GM21515 (cell line): Measurements from ENCODE around the gene TPI1.
"Not testable (repeated sequence)": the region's sequence is repeated elsewhere in the genome, so short reads cannot be mapped to it uniquely, and the experiment has no call there.

Experiments used
- ATAC-seq: cut with Tn5 transposase; IDR thresholded peaks from one replicate; pipeline ENCODE4 v1.9.1; 2021; ENCODE audit not compliant: unreplicated experiment

The TPI1 gene

DNA sequence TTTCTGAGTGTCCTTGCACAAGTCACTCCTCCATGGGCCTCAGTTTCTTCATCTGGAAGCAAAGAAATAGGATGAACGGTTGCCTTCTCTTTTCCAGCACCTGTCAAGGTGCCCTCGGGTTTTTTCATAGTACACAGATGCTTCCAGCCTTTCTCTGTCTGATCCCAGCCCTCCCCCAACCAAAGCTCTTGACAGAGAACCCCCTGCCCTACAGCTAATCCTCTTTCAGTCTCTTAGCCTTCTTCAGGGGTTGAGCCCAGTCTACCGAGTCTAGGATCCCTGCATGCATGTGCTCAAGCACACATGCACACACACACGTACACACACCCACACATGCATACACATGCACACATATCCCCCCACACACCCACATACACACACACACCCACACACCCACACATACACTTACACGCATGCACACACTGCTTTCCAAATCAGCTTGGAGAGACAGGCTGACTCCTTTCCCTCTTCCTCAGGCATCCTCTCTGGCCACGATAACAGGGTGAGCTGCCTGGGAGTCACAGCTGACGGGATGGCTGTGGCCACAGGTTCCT is 20.9 kb upstream of the TPI1 start:
- ATAC-seq, result no peak

DNA sequence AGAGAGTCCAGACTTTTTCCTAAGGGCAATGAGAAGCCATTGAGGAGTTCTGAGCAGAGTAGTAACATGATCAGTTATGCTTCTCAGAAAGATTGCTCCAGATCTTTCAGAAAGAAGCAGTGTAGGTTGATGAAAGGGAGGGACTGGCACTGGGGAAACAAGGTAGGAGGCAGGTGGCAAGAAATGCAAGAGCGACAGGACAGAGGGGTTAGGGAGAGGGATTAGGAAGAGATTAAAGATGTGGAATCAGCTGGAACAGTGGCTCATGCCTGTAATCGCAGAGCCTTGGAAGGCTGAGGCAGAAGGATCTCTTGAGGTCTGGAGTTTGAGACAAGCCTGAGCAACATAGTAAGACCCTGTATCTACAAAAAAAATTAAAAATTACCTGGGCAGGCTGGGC is 19.7 kb upstream of the TPI1 start:
- no peak for ATAC-seq

DNA sequence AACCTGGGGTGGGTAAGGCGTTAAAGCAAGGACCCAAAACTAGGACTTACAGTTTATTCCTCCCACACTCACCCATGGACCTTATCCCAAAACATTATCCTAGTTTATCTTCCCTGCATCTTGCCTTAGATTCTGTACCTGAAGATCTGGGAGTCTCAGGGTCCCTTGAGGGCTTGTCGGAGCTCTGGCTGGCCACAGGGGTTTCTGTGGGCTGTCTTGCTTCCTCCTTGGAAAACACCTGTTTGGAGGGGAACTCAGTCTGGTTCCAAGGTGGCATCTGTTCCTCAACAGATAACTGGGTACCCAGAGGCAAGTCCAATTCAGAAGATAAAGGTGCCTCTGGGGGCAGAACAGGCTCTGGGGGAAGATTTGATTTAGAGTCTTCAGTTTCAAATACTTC is 17.9 kb upstream of the TPI1 start:
- no peak for ATAC-seq

DNA sequence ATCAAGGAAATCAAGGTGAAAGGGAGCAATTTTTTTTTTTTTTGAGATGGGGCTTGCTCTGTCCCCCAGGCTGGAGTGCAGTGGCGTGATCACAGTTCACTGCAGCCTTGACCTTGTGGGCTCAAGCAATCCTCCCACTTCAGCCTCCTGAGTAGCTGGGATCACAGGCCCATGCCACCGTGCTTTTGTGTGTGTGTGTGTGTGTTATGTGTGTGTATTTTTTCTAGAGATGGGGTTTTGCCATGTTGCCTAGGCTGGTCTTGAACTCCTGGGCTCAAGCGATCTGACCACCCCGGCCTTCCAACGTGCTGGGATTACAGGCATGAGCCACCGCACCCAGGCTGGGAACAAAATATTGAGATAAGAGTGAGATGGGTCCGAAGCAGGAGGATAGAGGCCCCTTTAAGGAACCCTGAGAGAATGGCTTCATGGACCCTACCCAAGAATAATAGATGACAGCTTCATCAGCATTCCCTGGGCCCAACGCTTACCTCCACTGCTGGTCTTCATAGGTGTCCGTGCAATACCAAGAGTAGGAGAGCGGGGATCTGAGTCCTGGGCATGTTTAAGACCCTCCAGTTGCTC is 17.3 kb upstream of the TPI1 start:
- ATAC-seq, result no peak

DNA sequence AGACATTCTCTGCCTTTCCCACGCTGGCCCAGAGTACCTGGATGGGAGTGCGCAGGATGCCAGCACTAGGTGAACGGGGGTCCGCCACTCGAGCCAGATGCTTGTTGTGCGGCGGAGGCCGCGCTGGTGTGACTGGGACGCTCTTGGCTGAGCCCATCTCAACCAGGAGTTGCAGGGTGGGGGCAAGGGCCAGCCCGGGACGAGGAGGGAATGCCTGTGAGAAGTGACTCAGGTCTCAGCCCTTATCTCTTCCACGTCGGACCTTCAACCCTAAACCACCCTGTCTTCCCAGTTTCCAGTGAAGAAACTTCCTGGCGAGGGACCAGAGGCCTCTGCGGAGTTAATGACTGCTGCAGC is 16.6 kb upstream of the TPI1 start:
- ATAC-seq, result no peak

DNA sequence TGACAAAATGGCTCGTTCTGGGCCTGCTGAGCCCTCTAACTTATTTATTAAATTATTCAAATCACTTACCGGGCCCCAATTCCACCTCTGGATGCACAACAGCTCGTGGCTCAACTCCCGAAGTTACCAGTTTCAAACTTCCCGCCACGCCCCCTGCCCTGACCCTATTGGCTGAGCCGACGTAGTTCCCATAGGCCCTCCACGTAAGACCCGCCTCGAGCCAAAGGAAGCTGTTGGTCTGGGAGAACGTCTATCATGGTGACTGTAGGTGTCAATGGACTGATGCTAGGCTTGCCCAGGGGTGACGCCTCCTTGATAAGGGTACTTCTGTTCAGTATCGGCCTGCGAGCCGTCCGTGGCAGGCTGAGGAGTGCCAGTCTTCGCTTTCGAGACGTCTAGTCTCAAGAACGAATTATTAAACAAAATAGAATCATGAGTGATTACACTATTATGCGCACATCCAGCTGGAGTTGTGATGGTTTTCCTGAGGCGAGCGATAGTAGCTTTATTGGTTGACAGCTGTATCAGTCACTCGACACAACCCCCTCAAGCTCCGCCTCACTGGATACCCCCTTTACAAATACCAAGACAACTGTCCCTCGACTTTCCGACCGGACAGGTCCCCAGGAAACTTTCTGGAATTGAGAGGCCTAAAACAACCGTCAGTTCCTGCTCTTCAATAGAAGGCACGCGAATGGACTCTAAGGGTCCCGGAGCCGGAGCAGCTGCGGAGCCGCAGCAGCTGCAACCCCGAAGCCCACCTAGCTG is 16.0 kb upstream of the TPI1 start, which contains the start of gene CDCA3:
TSS of gene CDCA3 (minus strand) at position 134 of the 768 bp plus-strand sequence. CDS start 334 bp downstream, outside the sequence.
- peak; percentile 55 for ATAC-seq

DNA sequence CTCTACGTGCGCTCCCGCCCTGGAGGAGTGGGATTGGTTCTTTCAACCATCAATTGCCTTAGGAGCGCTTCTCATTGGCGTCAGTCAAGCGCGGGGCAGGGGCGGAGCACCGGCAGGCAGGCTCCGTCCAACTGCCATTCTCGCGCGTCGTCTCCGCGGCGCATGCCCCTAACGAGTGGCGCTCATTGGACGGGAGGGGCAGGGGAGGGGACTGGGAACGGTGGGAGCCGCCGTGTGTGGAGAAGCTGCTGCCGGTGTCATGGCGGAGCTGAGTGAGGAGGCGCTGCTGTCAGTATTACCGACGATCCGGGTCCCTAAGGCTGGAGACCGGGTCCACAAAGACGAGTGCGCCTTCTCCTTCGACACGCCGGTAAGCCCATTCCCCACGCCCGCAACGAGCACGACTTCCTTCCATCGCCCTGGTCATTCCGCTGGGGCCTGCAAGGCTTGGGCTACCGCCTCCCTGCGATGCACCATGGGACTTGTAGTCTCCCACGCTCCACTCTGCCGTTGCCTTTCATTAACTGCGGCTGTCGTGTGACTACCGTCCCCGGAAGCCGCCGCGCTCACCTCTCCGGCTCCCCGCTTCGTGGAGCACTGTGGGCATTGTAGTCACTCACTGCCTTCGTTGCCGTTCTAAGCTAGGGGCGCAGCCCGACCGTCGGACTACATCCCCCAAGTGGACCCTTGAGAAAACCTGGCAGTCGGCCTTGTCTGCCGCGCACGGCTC is 15.2 kb upstream of the TPI1 start, which contains the start of gene USP5:
TSS of gene USP5 (plus strand) at position 230 of the 730 bp plus-strand sequence. CDS start at position 260, 30 bp downstream.
- ATAC-seq, result peak; percentile 71

DNA sequence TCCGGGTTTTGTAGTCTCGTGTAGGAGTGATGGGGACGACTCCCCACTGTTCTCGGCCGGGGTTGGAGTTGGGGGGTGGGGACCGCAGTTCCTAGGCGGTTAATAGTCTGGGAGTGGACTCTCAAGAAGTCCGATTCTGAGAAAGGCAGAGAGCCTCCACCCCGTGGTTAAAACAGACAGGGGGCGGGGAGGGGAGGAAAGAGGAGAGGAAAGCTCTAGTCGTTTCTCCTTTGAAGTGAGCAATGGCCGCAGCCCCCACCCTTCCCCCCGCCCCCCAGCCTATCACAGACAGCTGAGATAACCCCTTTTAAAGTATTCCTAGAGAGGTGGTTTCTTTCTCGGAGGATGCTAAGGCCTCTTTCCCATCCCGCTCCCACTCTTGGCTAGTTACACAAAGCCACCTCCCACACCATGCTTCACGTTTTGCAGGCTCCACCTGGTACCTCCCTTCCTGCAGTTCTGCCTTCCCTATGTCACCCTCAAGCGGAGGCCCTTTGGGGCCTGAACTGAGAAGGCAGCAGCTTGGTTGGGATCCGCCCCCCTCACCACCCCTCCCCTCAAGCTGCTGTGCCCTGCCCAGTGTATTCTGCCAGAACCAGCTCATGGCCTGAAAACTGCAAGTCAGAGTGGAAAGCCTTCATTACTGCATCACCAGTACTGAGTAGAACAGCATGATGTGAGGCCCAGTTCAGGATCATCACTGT is 14.5 kb upstream of the TPI1 start:
- no peak for ATAC-seq

DNA sequence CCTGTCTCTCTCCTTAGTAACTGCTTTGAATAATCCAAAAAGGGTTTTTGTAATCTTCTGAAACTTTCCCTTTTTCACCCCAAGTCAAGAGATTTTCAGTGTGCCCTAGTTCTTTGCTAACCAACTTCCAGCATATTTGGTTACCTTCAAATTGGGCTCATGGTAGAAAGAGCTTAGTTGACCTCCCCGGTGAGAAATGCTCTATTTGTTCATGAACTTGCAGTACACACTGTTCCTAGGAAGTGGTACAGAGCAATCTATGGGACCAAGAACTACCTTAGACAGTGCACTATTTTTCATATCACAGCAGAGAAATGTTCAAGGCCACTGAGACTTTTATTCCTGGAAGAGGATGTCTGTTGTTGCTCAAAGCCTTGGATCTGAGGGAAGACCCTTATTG is 13.7 kb upstream of the TPI1 start:
- ATAC-seq, result no peak

DNA sequence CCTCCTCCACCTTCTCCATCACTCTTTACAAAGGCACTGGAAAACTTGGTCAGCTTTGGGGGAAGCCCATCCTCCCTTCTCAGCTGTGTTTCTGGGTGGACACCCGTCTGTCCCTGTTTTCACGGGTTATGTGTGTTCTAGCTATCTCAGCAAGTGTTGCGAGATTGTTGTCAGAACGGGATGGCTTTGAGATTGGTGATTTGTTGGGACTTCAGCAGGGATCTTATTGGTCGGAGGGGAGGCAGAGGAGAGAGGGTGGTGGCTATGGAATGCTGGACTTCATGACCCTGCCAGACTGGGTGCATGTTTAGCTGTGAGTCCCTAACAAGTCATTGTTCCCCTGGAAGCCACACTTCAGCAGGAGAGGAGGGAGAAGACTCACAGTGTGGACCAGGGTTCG is 13.3 kb upstream of the TPI1 start:
- ATAC-seq, result no peak

DNA sequence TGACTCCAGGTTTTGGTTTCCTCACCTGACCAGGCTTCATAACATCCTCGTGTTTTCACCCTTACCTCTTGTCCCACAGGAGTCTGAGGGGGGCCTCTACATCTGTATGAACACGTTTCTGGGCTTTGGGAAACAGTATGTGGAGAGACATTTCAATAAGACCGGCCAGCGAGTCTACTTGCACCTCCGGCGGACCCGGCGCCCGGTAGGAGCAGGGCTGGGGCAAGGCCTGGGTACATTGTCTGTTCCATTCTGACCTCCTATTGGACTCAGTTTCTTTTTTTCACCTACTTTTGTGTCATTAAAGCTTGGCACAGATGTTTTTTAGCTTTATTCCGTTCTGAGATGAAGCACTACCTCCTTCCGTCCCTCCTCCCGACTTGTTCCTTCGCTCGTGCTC is 12.0 kb upstream of the TPI1 start:
- ATAC-seq, result no peak

DNA sequence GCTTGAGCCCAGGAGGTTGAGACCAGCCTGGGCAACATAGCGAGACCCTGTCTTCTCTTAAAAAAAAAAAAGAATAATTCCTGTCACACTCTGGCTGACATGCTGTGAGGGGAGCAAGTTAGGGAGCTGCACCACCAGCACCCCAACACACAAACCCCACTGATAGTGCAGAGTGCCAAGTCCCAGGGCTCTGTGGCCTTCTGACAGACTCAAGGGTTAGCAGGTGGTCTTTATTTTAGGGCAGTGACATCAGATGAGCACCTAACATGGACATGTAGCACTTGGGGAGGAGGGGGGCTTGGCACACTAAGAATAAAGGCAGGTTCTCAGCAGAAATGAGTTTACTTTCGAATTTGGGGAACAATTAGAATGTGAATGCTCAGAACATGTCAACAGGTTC is 8.5 kb upstream of the TPI1 start:
- ATAC-seq, result no peak

DNA sequence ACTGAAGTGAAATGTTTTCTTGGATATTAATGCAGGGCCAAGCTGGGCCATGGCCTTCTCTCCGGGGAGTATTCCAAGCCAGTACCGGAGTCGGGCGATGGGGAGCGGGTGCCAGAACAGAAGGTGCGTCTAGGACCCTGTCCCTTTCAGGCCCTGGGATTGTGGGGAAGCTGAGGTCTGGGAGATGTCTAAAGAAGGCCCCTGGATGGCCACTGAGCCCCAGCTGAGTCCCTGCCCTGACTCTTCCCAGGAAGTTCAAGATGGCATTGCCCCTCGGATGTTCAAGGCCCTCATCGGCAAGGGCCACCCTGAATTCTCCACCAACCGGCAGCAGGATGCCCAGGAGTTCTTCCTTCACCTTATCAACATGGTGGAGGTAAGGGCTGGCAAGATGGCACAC is 7.2 kb upstream of the TPI1 start:
- no peak for ATAC-seq

DNA sequence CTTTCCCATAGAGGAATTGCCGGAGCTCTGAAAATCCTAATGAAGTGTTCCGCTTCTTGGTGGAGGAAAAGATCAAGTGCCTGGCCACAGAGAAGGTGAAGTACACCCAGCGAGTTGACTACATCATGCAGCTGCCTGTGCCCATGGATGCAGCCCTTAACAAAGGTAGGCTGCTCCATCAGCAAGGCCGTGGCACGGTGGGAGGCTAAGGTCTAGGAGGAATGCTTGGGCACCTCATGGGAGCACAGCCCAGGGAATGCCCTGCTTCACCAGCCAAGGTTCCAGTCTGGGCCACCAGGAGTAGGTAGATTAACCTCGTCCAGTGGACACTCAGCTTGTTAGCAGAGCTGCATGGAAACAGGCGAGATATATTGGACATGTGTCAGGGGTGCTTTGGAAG is 6.4 kb upstream of the TPI1 start:
- ATAC-seq, result no peak

DNA sequence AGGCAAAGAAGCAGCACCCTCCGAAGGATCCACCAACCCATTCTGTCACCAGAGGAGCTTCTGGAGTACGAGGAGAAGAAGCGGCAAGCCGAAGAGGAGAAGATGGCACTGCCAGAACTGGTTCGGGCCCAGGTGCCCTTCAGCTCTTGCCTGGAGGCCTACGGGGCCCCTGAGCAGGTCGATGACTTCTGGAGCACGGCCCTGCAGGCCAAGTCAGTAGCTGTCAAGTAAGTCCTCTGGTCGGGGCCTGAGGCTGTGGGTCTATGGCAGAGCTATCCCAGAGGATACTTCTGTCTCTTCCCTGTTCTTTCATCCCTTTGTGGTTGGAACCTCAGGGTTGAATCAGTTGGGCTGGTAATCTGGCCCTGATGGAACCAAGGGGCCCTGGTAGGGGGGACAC is 5.9 kb upstream of the TPI1 start:
- no peak for ATAC-seq

DNA sequence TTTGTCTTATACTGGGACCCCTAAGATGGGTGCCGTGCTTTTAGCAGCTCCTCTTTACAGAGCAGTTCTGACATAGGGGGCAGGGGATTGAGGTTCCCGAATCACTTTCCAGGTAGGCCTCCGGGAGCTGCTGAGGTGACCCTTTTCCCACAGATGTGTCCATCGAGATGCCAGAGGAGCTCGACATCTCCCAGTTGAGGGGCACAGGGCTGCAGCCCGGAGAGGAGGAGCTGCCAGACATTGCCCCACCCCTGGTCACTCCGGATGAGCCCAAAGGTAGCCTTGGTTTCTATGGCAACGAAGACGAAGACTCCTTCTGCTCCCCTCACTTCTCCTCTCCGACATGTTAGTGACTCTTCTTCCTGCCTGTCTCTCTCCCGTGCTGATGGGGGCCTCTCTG is 4.3 kb upstream of the TPI1 start:
- ATAC-seq, result no peak

DNA sequence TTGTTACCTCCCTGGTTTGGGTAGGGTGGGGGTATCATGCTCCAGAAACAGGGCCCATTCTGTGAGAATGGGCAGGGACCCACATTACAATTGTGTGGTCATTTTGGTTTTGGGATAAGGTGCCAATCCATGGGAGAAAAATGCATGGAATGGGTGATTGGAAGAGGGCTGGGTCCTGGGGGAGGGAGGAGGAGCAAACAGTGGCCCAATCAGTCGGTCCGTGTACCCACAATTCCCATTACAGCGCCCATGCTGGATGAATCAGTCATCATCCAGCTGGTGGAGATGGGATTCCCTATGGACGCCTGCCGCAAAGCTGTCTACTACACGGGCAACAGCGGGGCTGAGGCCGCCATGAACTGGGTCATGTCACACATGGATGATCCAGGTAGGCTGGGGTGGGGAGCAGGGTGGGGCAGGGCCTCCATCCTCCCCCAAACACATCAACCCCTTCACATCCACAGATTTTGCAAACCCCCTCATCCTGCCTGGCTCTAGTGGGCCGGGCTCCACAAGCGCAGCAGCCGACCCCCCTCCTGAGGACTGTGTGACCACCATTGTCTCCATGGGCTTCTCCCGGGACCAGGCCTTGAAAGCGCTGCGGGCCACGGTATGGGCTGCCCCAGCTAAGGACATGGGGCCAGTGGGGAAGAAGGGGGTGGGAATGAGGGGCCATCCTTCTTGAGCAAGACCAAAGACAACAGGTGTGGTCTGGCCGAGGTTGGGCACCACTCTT is 3.6 kb upstream of the TPI1 start:
- no peak for ATAC-seq

DNA sequence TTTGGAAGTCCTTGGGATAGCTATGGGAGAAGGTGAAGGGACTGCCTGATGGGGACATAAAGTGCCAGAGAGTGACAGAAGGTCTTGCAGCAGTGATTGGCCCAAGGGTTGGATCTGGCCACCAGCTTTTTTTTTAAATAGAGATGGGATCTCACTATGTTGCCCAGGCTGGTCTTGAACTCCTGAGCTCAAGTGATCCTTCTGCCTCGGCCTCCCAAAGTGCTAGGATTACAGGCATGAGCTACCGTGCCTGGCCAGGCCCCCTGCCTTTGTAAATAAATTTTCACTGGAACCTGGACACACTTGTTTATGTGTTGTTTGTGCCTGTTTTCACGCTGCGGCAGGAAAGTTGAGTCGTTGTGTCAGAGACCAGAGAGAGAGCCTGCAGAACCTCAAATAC is 2.0 kb upstream of the TPI1 start:
- ATAC-seq, result not testable (repeated sequence)

DNA sequence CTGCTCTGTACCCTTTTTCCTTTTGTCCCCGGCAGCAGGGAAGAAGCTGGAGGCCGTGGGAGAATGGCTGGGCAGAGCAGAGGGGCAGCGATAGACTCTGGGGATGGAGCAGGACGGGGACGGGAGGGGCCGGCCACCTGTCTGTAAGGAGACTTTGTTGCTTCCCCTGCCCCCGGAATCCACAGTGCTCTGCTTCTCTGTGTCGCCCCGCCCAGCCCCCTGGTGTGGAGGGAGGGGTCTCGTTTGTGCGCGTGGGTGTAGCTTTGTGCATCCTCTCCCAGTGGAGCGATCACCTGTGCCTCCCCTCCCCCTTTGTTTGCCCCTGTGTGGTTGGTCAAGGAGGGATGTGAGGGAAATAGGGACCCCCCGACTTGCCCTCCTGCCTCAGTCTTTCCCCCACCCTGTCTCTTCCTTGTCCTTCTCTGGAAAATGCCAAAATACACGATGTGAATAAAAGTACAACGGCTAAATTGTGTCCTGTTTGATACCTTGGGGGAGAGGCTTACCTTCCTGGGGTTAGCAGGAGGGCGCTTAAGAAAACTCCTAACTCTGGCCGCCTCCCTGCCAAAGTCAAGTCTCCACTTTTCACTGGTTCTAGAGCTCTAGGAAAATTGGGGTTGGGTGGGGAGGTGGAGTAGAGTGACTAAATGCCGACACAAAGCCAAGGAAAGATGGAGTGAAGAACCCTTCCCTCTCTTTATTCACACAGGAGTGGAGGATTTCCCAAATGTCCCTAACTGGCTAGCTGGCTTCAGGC is 990 bp upstream of the TPI1 start:
- ATAC-seq, result no peak

DNA sequence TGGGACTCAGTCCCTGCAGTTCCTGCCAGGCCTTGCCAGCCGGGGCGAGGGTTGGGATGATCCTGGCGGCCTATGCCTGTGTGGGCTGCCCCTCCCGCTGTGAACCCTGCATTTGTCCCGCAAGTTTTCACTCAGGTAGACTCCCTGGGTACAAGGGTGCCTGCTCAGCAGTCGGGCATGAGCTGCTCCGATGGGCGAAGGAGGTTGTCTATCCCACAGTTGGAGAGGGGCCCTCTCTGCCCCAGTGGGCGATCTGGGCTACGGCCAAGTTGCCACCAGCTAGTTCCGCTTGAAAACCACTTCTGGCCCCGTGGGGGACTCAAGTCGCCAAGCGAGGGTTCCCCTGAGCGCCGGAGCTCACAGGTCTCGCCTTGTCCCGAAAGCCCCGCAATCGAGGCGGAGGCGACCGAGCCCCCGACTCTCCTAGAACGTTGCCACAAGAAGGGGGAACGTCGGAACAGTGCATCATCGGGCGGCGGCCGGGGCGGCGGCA is 365 bp upstream of the TPI1 start:
- ATAC-seq, result peak; percentile 3
